Ovary (tissue), 3 donors: ENCODE results near the gene PACS2.

ENCODE experiments used
- EP300 ChIP-seq: sonication (generic); formaldehyde crosslinking; IDR thresholded peaks from one replicate; pipeline ENCODE4 v1.6.1; 2017; ENCODE audit warnings: antibody characterized with exemption
- POLR2A ChIP-seq: fragments of 450-650 bp; IDR thresholded peaks from one replicate; pipeline ENCODE4 v1.6.1; 2017; ENCODE audit warnings: antibody characterized with exemption, mild to moderate bottlenecking, moderate library complexity
- TF ChIP-seq, protein P1 (sequence below), 3 donors: fragments of 450-650 bp in 2 of 3; fragments of 200-600 bp in 1 of 3; IDR thresholded peaks; one replicate each; pipeline versions ENCODE4 v1.5.1 to v1.8.0; 2016 to 2022; ENCODE audit warnings: antibody characterized with exemption in 3 of 3, mild to moderate bottlenecking in 1 of 3
- donor health status: DM: no; HTN: no; CAD: no.

DNA sequence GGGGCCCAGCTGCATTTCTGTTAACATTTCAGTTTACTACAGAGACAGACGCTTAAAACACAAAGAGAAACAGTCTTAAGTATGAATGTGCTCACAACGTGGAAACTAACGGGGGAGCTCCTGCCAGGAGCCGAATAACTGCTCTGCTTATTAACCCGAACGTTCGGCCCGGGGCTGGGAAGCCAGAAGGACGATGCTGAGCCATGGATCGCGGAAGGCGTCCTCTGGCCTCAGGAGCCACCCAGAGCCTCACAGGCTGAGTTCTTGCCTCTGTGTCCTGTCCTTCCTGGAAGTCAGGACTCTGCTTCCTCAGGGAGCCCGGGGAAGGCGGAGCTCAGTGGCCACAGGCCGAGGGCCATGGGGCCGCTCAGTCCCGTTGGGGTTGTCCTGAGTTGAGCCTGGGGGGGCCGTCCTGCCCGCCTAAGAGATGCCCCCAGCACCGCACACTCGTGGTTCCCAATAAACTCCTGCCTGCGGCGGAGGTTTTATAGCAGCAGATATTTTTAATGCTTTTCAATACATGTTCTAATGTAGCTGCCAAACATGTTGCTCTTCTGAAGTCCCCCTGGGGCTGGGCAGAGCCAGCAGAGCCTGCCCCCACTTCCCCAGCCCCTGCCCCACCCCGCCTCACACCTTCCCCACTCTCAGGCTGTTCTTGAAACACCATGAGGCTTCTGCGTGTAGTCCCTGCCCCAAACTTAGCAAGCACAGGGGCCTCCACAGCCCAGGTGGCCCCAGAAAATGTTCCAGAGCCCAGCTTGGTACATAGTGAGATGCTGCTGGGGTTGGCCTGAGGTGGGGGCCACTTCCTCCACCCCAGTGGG lies 80.4 kb downstream of the PACS2 start:
- TF ChIP-seq POLR2A (no peak), EP300 (no peak)
- TF ChIP-seq, protein P1, sequence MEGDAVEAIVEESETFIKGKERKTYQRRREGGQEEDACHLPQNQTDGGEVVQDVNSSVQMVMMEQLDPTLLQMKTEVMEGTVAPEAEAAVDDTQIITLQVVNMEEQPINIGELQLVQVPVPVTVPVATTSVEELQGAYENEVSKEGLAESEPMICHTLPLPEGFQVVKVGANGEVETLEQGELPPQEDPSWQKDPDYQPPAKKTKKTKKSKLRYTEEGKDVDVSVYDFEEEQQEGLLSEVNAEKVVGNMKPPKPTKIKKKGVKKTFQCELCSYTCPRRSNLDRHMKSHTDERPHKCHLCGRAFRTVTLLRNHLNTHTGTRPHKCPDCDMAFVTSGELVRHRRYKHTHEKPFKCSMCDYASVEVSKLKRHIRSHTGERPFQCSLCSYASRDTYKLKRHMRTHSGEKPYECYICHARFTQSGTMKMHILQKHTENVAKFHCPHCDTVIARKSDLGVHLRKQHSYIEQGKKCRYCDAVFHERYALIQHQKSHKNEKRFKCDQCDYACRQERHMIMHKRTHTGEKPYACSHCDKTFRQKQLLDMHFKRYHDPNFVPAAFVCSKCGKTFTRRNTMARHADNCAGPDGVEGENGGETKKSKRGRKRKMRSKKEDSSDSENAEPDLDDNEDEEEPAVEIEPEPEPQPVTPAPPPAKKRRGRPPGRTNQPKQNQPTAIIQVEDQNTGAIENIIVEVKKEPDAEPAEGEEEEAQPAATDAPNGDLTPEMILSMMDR (IDR thresholded peaks at IDR 0.05), result no peak
